Endothelial cell of umbilical vein (primary cell): ENCODE measurements around the gene EML6. TPM values are rescaled to one million over a fixed set of nuclear protein-coding genes. Genes with fewer than 3 reads are reported as not detected.

Experiments
- BruUV-seq: library from RNA; stranded (reverse); fragments of 400-500 nt; replicated peaks from 2 replicates; lab custom pipeline; 2021; lab: Mats Ljungman, UMichigan
- CTCF ChIA-PET: fragments of 300-600, 350-600 bp; sonication (Branson Sonifier 250); formaldehyde crosslinking; loops from one replicate; lab custom pipeline; 2021; ENCODE audit warnings: antibody characterized with exemption, inconsistent platforms; lab: Charles Lee
- POLR2A ChIA-PET: fragments of 300-600, 350-600 bp; sonication (Branson Sonifier 250); formaldehyde crosslinking; loops from one replicate; lab custom pipeline; 2021; ENCODE audit warnings: antibody characterized with exemption, inconsistent platforms; lab: Charles Lee
- DNase-seq: peaks from one replicate; pipeline ENCODE4 v3.0.0-alpha.2; 2011; ENCODE audit warnings: low read depth, low spot score
- FAIRE-seq: peaks from 2 replicates; lab custom pipeline; 2011; peaks lifted over from hg19 to GRCh38; lab: Jason Lieb, UNC
- H2AFZ ChIP-seq: 2 replicates; pipeline ENCODE4 v1.6.0; 2012; ENCODE audit warnings: low read depth, low read length, control low read depth, inconsistent platforms
- H3K27ac ChIP-seq: 2 replicates; pipeline ENCODE4 v1.5.1; 2011; ENCODE audit warnings: low read depth, mild to moderate bottlenecking, control low read depth, low read length, moderate library complexity; ENCODE audit not compliant: insufficient read depth
- H3K27me3 ChIP-seq, 2 experiments: 2 replicates each; pipeline versions ENCODE4 v1.6.0 to v1.6.1; 2011; ENCODE audit warnings: low read length in 2 of 2, mixed read lengths in 1 of 2; ENCODE audit not compliant: control insufficient read depth in 2 of 2, insufficient read depth in 2 of 2
- H3K36me3 ChIP-seq, 2 experiments: 2 replicates in 1 of 2; 3 replicates in 1 of 2; pipeline ENCODE4 v1.5.1; 2011; ENCODE audit warnings: low read length in 2 of 2, mild to moderate bottlenecking in 1 of 2, moderate library complexity in 1 of 2; ENCODE audit not compliant: control insufficient read depth in 2 of 2, insufficient read depth in 2 of 2; ENCODE audit errors: extremely low read depth in 1 of 2
- H3K4me1 ChIP-seq: 3 replicates; pipeline ENCODE4 v1.5.1; 2011; ENCODE audit warnings: mild to moderate bottlenecking, low read length; ENCODE audit not compliant: control insufficient read depth, insufficient read depth; ENCODE audit errors: extremely low read depth
- H3K4me2 ChIP-seq: 2 replicates; pipeline ENCODE4 v1.6.1; 2011; ENCODE audit warnings: low read length, control low read depth, mixed read lengths; ENCODE audit not compliant: insufficient read depth
- H3K4me3 ChIP-seq, 3 experiments: fragments of 200-600 bp in 1 of 3; sonication (generic), shearing (Covaris generic) in 1 of 3; replicated peaks in 1 of 3; 2 replicates each; pipeline ENCODE4 v1.5.1; 2011 to 2016; ENCODE audit warnings: control low read depth in 3 of 3, low read length in 3 of 3, mild to moderate bottlenecking in 2 of 3, inconsistent platforms in 1 of 3, low read depth in 1 of 3, moderate library complexity in 1 of 3; ENCODE audit not compliant: insufficient read depth in 1 of 3
- H3K79me2 ChIP-seq: 2 replicates; pipeline ENCODE4 v1.6.0; 2012; ENCODE audit warnings: low read length, inconsistent platforms; ENCODE audit not compliant: control insufficient read depth, insufficient read depth
- H3K9ac ChIP-seq: replicated peaks from 2 replicates; pipeline ENCODE3; 2011; ENCODE audit warnings: low read length, control low read depth; ENCODE audit not compliant: insufficient read depth; ENCODE audit errors: extremely low read depth
- H3K9me1 ChIP-seq: replicated peaks from 3 replicates; pipeline ENCODE4 v1.6.0; 2011; ENCODE audit warnings: mild to moderate bottlenecking, low read length; ENCODE audit not compliant: control insufficient read depth, insufficient read depth; ENCODE audit errors: extremely low read depth
- H3K9me3 ChIP-seq: replicated peaks from 2 replicates; pipeline ENCODE4 v1.5.1; 2012; ENCODE audit warnings: low read length, inconsistent platforms; ENCODE audit not compliant: control insufficient read depth, insufficient read depth
- H4K20me1 ChIP-seq: replicated peaks from 2 replicates; pipeline ENCODE3; 2011; ENCODE audit warnings: mild to moderate bottlenecking, low read length; ENCODE audit not compliant: control insufficient read depth, insufficient read depth; ENCODE audit errors: extremely low read depth
- CTCF ChIP-seq, 2 donors: IDR thresholded peaks; 1 replicate in 1 of 2; 2 replicates in 1 of 2; pipeline ENCODE4 v1.5.1; 2011; ENCODE audit warnings: low read length in 2 of 2, mild to moderate bottlenecking in 2 of 2, moderate library complexity in 2 of 2, control low read depth in 1 of 2, inconsistent platforms in 1 of 2, low read depth in 1 of 2; ENCODE audit not compliant: insufficient read depth in 1 of 2; ENCODE audit errors: extremely low read depth in 1 of 2
- EZH2 ChIP-seq: IDR thresholded peaks from 2 replicates; pipeline ENCODE4 v1.6.1; 2012; ENCODE audit warnings: borderline replicate concordance, low read depth, mild to moderate bottlenecking, moderate library complexity, low read length, inconsistent platforms; ENCODE audit not compliant: severe bottlenecking
- FOS ChIP-seq: IDR thresholded peaks from 2 replicates; pipeline ENCODE4 v1.6.1; 2011; ENCODE audit warnings: mild to moderate bottlenecking, low read length, moderate library complexity, borderline replicate concordance; ENCODE audit not compliant: insufficient read depth
- GATA2 ChIP-seq: IDR thresholded peaks from 2 replicates; pipeline ENCODE4 v1.7.0; 2011; ENCODE audit warnings: low read depth, mild to moderate bottlenecking, moderate library complexity, mixed read lengths, low read length; ENCODE audit not compliant: insufficient read length, insufficient read depth
- POLR2A ChIP-seq: IDR thresholded peaks from 2 replicates; pipeline ENCODE4 v1.6.1; 2012; ENCODE audit warnings: low read depth, mild to moderate bottlenecking, control low read depth, low read length
- POLR2AphosphoS5 ChIP-seq: IDR thresholded peaks from 2 replicates; pipeline ENCODE4 v1.6.1; 2012; ENCODE audit warnings: low read depth, mild to moderate bottlenecking, control low read depth, low read length, moderate library complexity; ENCODE audit not compliant: insufficient read depth
- dilution Hi-C: fragments of 300-500 bp; cut with MboI; formaldehyde crosslinking; loops from one replicate; pipeline ENCODE4 v1.15.0; 2019; ENCODE audit warnings: low sequenced_read_pairs; ENCODE audit not compliant: extremely low pct_ligation_motif_present
- intact Hi-C: fragments of 100-400 bp; cut with micrococcal nuclease; formaldehyde crosslinking; loops from one replicate; pipeline ENCODE4 v1.10.0; 2022
- polyA plus RNA-seq, 4 experiments: library from polyadenylated mRNA; depleted of rRNA in 3 of 4; stranded (reverse) in 3 of 4; unstranded in 1 of 4; fragments of >200 nt; gene quantifications; 2 replicates each; pipeline versions ENCODE4 v1.2.1 to v1.2.3, GENCODE V29; 2011 to 2012; ENCODE audit warnings: missing spikeins in 1 of 4
- total RNA-seq: library from RNA; stranded (reverse); gene quantifications from 2 replicates; pipeline ENCODE4 v1.2.3, GENCODE V29; 2021

Gene EML6
- total and polyA plus RNA-seq, 2 donors (not counting 3 experiments of a cell fraction or from before 2014, with no cell fraction given): 0.79 to 2.1 TPM

- Histone ChIP-seq H2AFZ (no peak overlapping the region), H3K4me3 (no peak overlapping the region), H3K9me3 (no peaks in the 10 kb centered on the region), H3K9ac (no peak overlapping the region), H3K27me3 (no peaks in the 10 kb centered on the region), H3K9me1 (no peaks in the 10 kb centered on the region), H3K4me2 (no peak overlapping the region), H3K79me2 (peaks cover 100% of the 10 kb centered on the region), H3K27ac (no peak overlapping the region), H3K4me1 (peaks cover 21% of the 10 kb centered on the region), H4K20me1 (peaks cover 53% of the 10 kb centered on the region), H3K36me3 (no peaks in the 10 kb centered on the region)
- DNase-seq (no peak), FAIRE-seq (no peak)
- CTCF ChIA-PET: interaction anchor here (1.2 to 1.9 kb wide), 5 partner anchors 31 to 486 kb away, joined by 3 to 6 read pairs (median 4); no protein-coding TSS in a partner anchor
- no TSS peak for BruUV-seq
- POLR2A ChIA-PET: no interaction called here
- dilution Hi-C loops: no loop called here
- no peak for TF ChIP-seq EZH2
- no peak for TF ChIP-seq GATA2
- no peak for TF ChIP-seq CTCF (IDR thresholded peaks at IDR 0.05; ENCODE audit: extremely low read depth in 1 of 2, insufficient read depth in 1 of 2, low read depth in 1 of 2, low read length in 2 of 2)
- no peak for TF ChIP-seq POLR2A
- TF ChIP-seq FOS: no peak
- no peak for TF ChIP-seq POLR2AphosphoS5
- intact Hi-C loops: no loop called here
Measured at GRCh38 chr2:55009277-55010060, 286.0 kb downstream of the EML6 start.
